ENCODE data around the gene BLMH.

The BLMH gene

GRCh38 chr17:30238387-30239088 is 53.2 kb downstream of the BLMH start:
- Histone ChIP-seq H3K79me2 (ENCODE audit: control insufficient read depth, insufficient read depth, low read length) (no peaks in the 10 kb centered on the region), H2AK5ac (ENCODE audit: low read length) (no peak overlapping the region), H3K4me3 (ENCODE audit: low read length) (no peak overlapping the region), H3K4ac (ENCODE audit: low read depth, low read length) (no peak overlapping the region), H3K79me1 (ENCODE audit: low read length) (no peaks in the 10 kb centered on the region), H3K27me3 (ENCODE audit: insufficient read depth, low read length, poor library complexity) (peaks cover 34% of the 10 kb centered on the region), H2BK120ac (ENCODE audit: low read depth, low read length) (no peak overlapping the region), H3K36me3 (ENCODE audit: control insufficient read depth, insufficient read depth, low read length) (no peaks in the 10 kb centered on the region), H2BK5ac (ENCODE audit: low read length) (no peak overlapping the region), H3K56ac (ENCODE audit: low read length) (peak overlapping the region; percentile 30), H4K5ac (ENCODE audit: low read length) (no peak overlapping the region), H3K4me2 (ENCODE audit: low read length) (peak overlapping the region; percentile 14), H2BK15ac (replicated peaks; ENCODE audit: low read depth) (no peak overlapping the region), H3K27ac (ENCODE audit: low read depth, low read length) (no peak overlapping the region), H3K9ac (ENCODE audit: low read length) (peak overlapping the region; percentile 20), H3K23ac (ENCODE audit: low read length) (no peak overlapping the region), H3K4me1 (ENCODE audit: control insufficient read depth, low read depth, low read length) (no peaks in the 10 kb centered on the region), H3K18ac (ENCODE audit: low read length) (no peak overlapping the region), H4K8ac (ENCODE audit: low read depth, low read length) (no peak overlapping the region)
- DNase-seq = peak; percentile 19
- WGBS (ENCODE audit: extremely low coverage, insufficient coverage, low lambda C conversion rate) = no CpG with 5 or more reads among the region's 27 CpGs

GRCh38 chr17:30238003-30238344 is 53.8 kb downstream of the BLMH start:
- no peaks in the 10 kb centered on the region for H3K36me3 ChIP-seq (ENCODE audit: control insufficient read depth, insufficient read depth, low read length)
- no peak overlapping the region for H4K8ac ChIP-seq (ENCODE audit: low read depth, low read length)
- no peaks in the 10 kb centered on the region for H3K4me1 ChIP-seq (ENCODE audit: control insufficient read depth, low read depth, low read length)
- no peaks in the 10 kb centered on the region for H3K79me1 ChIP-seq (ENCODE audit: low read length)
- DNase-seq = no peak
- H3K56ac ChIP-seq (ENCODE audit: low read length) = no peak overlapping the region
- H3K18ac ChIP-seq (ENCODE audit: low read length) = no peak overlapping the region
- no peak overlapping the region for H3K9ac ChIP-seq (ENCODE audit: low read length)
- H2BK120ac ChIP-seq (ENCODE audit: low read depth, low read length) = no peak overlapping the region
- H3K4me3 ChIP-seq (ENCODE audit: low read length) = no peak overlapping the region
- H4K5ac ChIP-seq (ENCODE audit: low read length) = no peak overlapping the region
- peaks cover 34% of the 10 kb centered on the region for H3K27me3 ChIP-seq (ENCODE audit: insufficient read depth, low read length, poor library complexity)
- no CpG with 5 or more reads among the region's 7 CpGs for WGBS (ENCODE audit: extremely low coverage, insufficient coverage, low lambda C conversion rate)
- H3K79me2 ChIP-seq (ENCODE audit: control insufficient read depth, insufficient read depth, low read length) = no peaks in the 10 kb centered on the region
- no peak overlapping the region for H3K4ac ChIP-seq (ENCODE audit: low read depth, low read length)
- H2BK15ac ChIP-seq (replicated peaks; ENCODE audit: low read depth) = no peak overlapping the region
- peak overlapping the region; percentile 14 for H3K4me2 ChIP-seq (ENCODE audit: low read length)
- H2BK5ac ChIP-seq (ENCODE audit: low read length) = no peak overlapping the region
- no peak overlapping the region for H3K27ac ChIP-seq (ENCODE audit: low read depth, low read length)
- no peak overlapping the region for H2AK5ac ChIP-seq (ENCODE audit: low read length)
- H3K23ac ChIP-seq (ENCODE audit: low read length) = no peak overlapping the region

- no peak overlapping the region for H3K23ac ChIP-seq (ENCODE audit: low read length)
- no peak overlapping the region for H3K4me2 ChIP-seq (ENCODE audit: low read length)
- H3K9ac ChIP-seq (ENCODE audit: low read length) = no peak overlapping the region
- H3K4me3 ChIP-seq (ENCODE audit: low read length) = no peak overlapping the region
- H4K5ac ChIP-seq (ENCODE audit: low read length) = no peak overlapping the region
- H2BK15ac ChIP-seq (replicated peaks; ENCODE audit: low read depth) = no peak overlapping the region
- H3K36me3 ChIP-seq (ENCODE audit: control insufficient read depth, insufficient read depth, low read length) = no peaks in the 10 kb centered on the region
- no peak overlapping the region for H2AK5ac ChIP-seq (ENCODE audit: low read length)
- peaks cover 34% of the 10 kb centered on the region for H3K27me3 ChIP-seq (ENCODE audit: insufficient read depth, low read length, poor library complexity)
- no peaks in the 10 kb centered on the region for H3K79me1 ChIP-seq (ENCODE audit: low read length)
- no peak for DNase-seq
- no peaks in the 10 kb centered on the region for H3K4me1 ChIP-seq (ENCODE audit: control insufficient read depth, low read depth, low read length)
- no peak overlapping the region for H4K8ac ChIP-seq (ENCODE audit: low read depth, low read length)
- H2BK120ac ChIP-seq (ENCODE audit: low read depth, low read length) = no peak overlapping the region
- no peak overlapping the region for H3K4ac ChIP-seq (ENCODE audit: low read depth, low read length)
- no peak overlapping the region for H3K18ac ChIP-seq (ENCODE audit: low read length)
- H2BK5ac ChIP-seq (ENCODE audit: low read length) = no peak overlapping the region
- H3K56ac ChIP-seq (ENCODE audit: low read length) = no peak overlapping the region
- H3K27ac ChIP-seq (ENCODE audit: low read depth, low read length) = no peak overlapping the region
- WGBS (ENCODE audit: extremely low coverage, insufficient coverage, low lambda C conversion rate) = no CpG with 5 or more reads among the region's 21 CpGs
- no peaks in the 10 kb centered on the region for H3K79me2 ChIP-seq (ENCODE audit: control insufficient read depth, insufficient read depth, low read length)
Observed at GRCh38 chr17:30237296-30238002, 54.3 kb downstream of the BLMH start.

GRCh38 chr17:30236766-30237165 is 55.0 kb downstream of the BLMH start:
- no peaks in the 10 kb centered on the region for H3K79me1 ChIP-seq (ENCODE audit: low read length)
- H4K5ac ChIP-seq (ENCODE audit: low read length) = no peak overlapping the region
- H3K56ac ChIP-seq (ENCODE audit: low read length) = no peak overlapping the region
- H3K79me2 ChIP-seq (ENCODE audit: control insufficient read depth, insufficient read depth, low read length) = no peaks in the 10 kb centered on the region
- H3K4me3 ChIP-seq (ENCODE audit: low read length) = no peak overlapping the region
- H2AK5ac ChIP-seq (ENCODE audit: low read length) = no peak overlapping the region
- H3K4ac ChIP-seq (ENCODE audit: low read depth, low read length) = no peak overlapping the region
- H4K8ac ChIP-seq (ENCODE audit: low read depth, low read length) = no peak overlapping the region
- H3K9ac ChIP-seq (ENCODE audit: low read length) = no peak overlapping the region
- no peak overlapping the region for H2BK15ac ChIP-seq (replicated peaks; ENCODE audit: low read depth)
- H3K27me3 ChIP-seq (ENCODE audit: insufficient read depth, low read length, poor library complexity) = peaks cover 34% of the 10 kb centered on the region
- no peak overlapping the region for H3K27ac ChIP-seq (ENCODE audit: low read depth, low read length)
- H2BK120ac ChIP-seq (ENCODE audit: low read depth, low read length) = no peak overlapping the region
- DNase-seq = peak; percentile 59
- H3K36me3 ChIP-seq (ENCODE audit: control insufficient read depth, insufficient read depth, low read length) = no peaks in the 10 kb centered on the region
- no peak overlapping the region for H3K18ac ChIP-seq (ENCODE audit: low read length)
- H3K23ac ChIP-seq (ENCODE audit: low read length) = no peak overlapping the region
- no peaks in the 10 kb centered on the region for H3K4me1 ChIP-seq (ENCODE audit: control insufficient read depth, low read depth, low read length)
- H3K4me2 ChIP-seq (ENCODE audit: low read length) = no peak overlapping the region
- H2BK5ac ChIP-seq (ENCODE audit: low read length) = no peak overlapping the region
- no CpG with 5 or more reads among the region's 20 CpGs for WGBS (ENCODE audit: extremely low coverage, insufficient coverage, low lambda C conversion rate)

GRCh38 chr17:30236297-30236624 is 55.5 kb downstream of the BLMH start:
- no peak overlapping the region for H3K4me3 ChIP-seq (ENCODE audit: low read length)

More at GRCh38 chr17:30236297-30236624, 55.5 kb downstream of the BLMH start:
- no peaks in the 10 kb centered on the region for H3K79me1 ChIP-seq (ENCODE audit: low read length)
- H2BK5ac ChIP-seq (ENCODE audit: low read length) = no peak overlapping the region
- H2AK5ac ChIP-seq (ENCODE audit: low read length) = no peak overlapping the region
- H3K56ac ChIP-seq (ENCODE audit: low read length) = no peak overlapping the region
- H2BK15ac ChIP-seq (replicated peaks; ENCODE audit: low read depth) = no peak overlapping the region
- no peak overlapping the region for H3K4ac ChIP-seq (ENCODE audit: low read depth, low read length)
- H2BK120ac ChIP-seq (ENCODE audit: low read depth, low read length) = no peak overlapping the region
- H3K27me3 ChIP-seq (ENCODE audit: insufficient read depth, low read length, poor library complexity) = peaks cover 34% of the 10 kb centered on the region
- DNase-seq = no peak
- no peak overlapping the region for H4K5ac ChIP-seq (ENCODE audit: low read length)
- WGBS (ENCODE audit: extremely low coverage, insufficient coverage, low lambda C conversion rate) = no CpG with 5 or more reads among the region's 10 CpGs
- no peak overlapping the region for H4K8ac ChIP-seq (ENCODE audit: low read depth, low read length)
- H3K36me3 ChIP-seq (ENCODE audit: control insufficient read depth, insufficient read depth, low read length) = no peaks in the 10 kb centered on the region
- no peak overlapping the region for H3K9ac ChIP-seq (ENCODE audit: low read length)
- H3K18ac ChIP-seq (ENCODE audit: low read length) = no peak overlapping the region
- H3K79me2 ChIP-seq (ENCODE audit: control insufficient read depth, insufficient read depth, low read length) = no peaks in the 10 kb centered on the region
- no peak overlapping the region for H3K4me2 ChIP-seq (ENCODE audit: low read length)
- no peak overlapping the region for H3K27ac ChIP-seq (ENCODE audit: low read depth, low read length)
- H3K4me1 ChIP-seq (ENCODE audit: control insufficient read depth, low read depth, low read length) = no peaks in the 10 kb centered on the region
- H3K23ac ChIP-seq (ENCODE audit: low read length) = no peak overlapping the region

All from mesendoderm (in vitro differentiated cells).